Endothelial cell of umbilical vein (primary cell): ENCODE results near the gene GTF2H3. TPM values are rescaled to one million over a fixed set of nuclear protein-coding genes. Genes with fewer than 3 reads are reported as not detected.

Experiments
- BruUV-seq: library from RNA; stranded (reverse); fragments of 400-500 nt; replicated peaks from 2 replicates; lab custom pipeline; 2021; lab: Mats Ljungman, UMichigan
- CTCF ChIA-PET: fragments of 300-600, 350-600 bp; sonication (Branson Sonifier 250); formaldehyde crosslinking; loops from one replicate; lab custom pipeline; 2021; ENCODE audit warnings: antibody characterized with exemption, inconsistent platforms; lab: Charles Lee
- POLR2A ChIA-PET: fragments of 300-600, 350-600 bp; sonication (Branson Sonifier 250); formaldehyde crosslinking; loops from one replicate; lab custom pipeline; 2021; ENCODE audit warnings: antibody characterized with exemption, inconsistent platforms; lab: Charles Lee
- DNase-seq: peaks from one replicate; pipeline ENCODE4 v3.0.0-alpha.2; 2011; ENCODE audit warnings: low read depth, low spot score
- FAIRE-seq: peaks from 2 replicates; lab custom pipeline; 2011; peaks lifted over from hg19 to GRCh38; lab: Jason Lieb, UNC
- H2AFZ ChIP-seq: 2 replicates; pipeline ENCODE4 v1.6.0; 2012; ENCODE audit warnings: low read depth, low read length, control low read depth, inconsistent platforms
- H3K27ac ChIP-seq: 2 replicates; pipeline ENCODE4 v1.5.1; 2011; ENCODE audit warnings: low read depth, mild to moderate bottlenecking, control low read depth, low read length, moderate library complexity; ENCODE audit not compliant: insufficient read depth
- H3K27me3 ChIP-seq, 2 experiments: 2 replicates each; pipeline versions ENCODE4 v1.6.0 to v1.6.1; 2011; ENCODE audit warnings: low read length in 2 of 2, mixed read lengths in 1 of 2; ENCODE audit not compliant: control insufficient read depth in 2 of 2, insufficient read depth in 2 of 2
- H3K36me3 ChIP-seq, 2 experiments: 2 replicates in 1 of 2; 3 replicates in 1 of 2; pipeline ENCODE4 v1.5.1; 2011; ENCODE audit warnings: low read length in 2 of 2, mild to moderate bottlenecking in 1 of 2, moderate library complexity in 1 of 2; ENCODE audit not compliant: control insufficient read depth in 2 of 2, insufficient read depth in 2 of 2; ENCODE audit errors: extremely low read depth in 1 of 2
- H3K4me1 ChIP-seq: 3 replicates; pipeline ENCODE4 v1.5.1; 2011; ENCODE audit warnings: mild to moderate bottlenecking, low read length; ENCODE audit not compliant: control insufficient read depth, insufficient read depth; ENCODE audit errors: extremely low read depth
- H3K4me2 ChIP-seq: 2 replicates; pipeline ENCODE4 v1.6.1; 2011; ENCODE audit warnings: low read length, control low read depth, mixed read lengths; ENCODE audit not compliant: insufficient read depth
- H3K4me3 ChIP-seq, 3 experiments: fragments of 200-600 bp in 1 of 3; sonication (generic), shearing (Covaris generic) in 1 of 3; replicated peaks in 1 of 3; 2 replicates each; pipeline ENCODE4 v1.5.1; 2011 to 2016; ENCODE audit warnings: control low read depth in 3 of 3, low read length in 3 of 3, mild to moderate bottlenecking in 2 of 3, inconsistent platforms in 1 of 3, low read depth in 1 of 3, moderate library complexity in 1 of 3; ENCODE audit not compliant: insufficient read depth in 1 of 3
- H3K79me2 ChIP-seq: 2 replicates; pipeline ENCODE4 v1.6.0; 2012; ENCODE audit warnings: low read length, inconsistent platforms; ENCODE audit not compliant: control insufficient read depth, insufficient read depth
- H3K9ac ChIP-seq: replicated peaks from 2 replicates; pipeline ENCODE3; 2011; ENCODE audit warnings: low read length, control low read depth; ENCODE audit not compliant: insufficient read depth; ENCODE audit errors: extremely low read depth
- H3K9me1 ChIP-seq: replicated peaks from 3 replicates; pipeline ENCODE4 v1.6.0; 2011; ENCODE audit warnings: mild to moderate bottlenecking, low read length; ENCODE audit not compliant: control insufficient read depth, insufficient read depth; ENCODE audit errors: extremely low read depth
- H3K9me3 ChIP-seq: replicated peaks from 2 replicates; pipeline ENCODE4 v1.5.1; 2012; ENCODE audit warnings: low read length, inconsistent platforms; ENCODE audit not compliant: control insufficient read depth, insufficient read depth
- H4K20me1 ChIP-seq: replicated peaks from 2 replicates; pipeline ENCODE3; 2011; ENCODE audit warnings: mild to moderate bottlenecking, low read length; ENCODE audit not compliant: control insufficient read depth, insufficient read depth; ENCODE audit errors: extremely low read depth
- EZH2 ChIP-seq: IDR thresholded peaks from 2 replicates; pipeline ENCODE4 v1.6.1; 2012; ENCODE audit warnings: borderline replicate concordance, low read depth, mild to moderate bottlenecking, moderate library complexity, low read length, inconsistent platforms; ENCODE audit not compliant: severe bottlenecking
- FOS ChIP-seq: IDR thresholded peaks from 2 replicates; pipeline ENCODE4 v1.6.1; 2011; ENCODE audit warnings: mild to moderate bottlenecking, low read length, moderate library complexity, borderline replicate concordance; ENCODE audit not compliant: insufficient read depth
- GATA2 ChIP-seq: IDR thresholded peaks from 2 replicates; pipeline ENCODE4 v1.7.0; 2011; ENCODE audit warnings: low read depth, mild to moderate bottlenecking, moderate library complexity, mixed read lengths, low read length; ENCODE audit not compliant: insufficient read length, insufficient read depth
- JUN ChIP-seq: IDR thresholded peaks from 2 replicates; pipeline ENCODE4 v1.6.1; 2011; ENCODE audit warnings: borderline replicate concordance, low read depth; ENCODE audit not compliant: insufficient read length, insufficient read depth
- MYC ChIP-seq: IDR thresholded peaks from one replicate; pipeline ENCODE4 v1.6.1; 2011; ENCODE audit warnings: mild to moderate bottlenecking, low read depth, low read length
- POLR2A ChIP-seq: IDR thresholded peaks from 2 replicates; pipeline ENCODE4 v1.6.1; 2012; ENCODE audit warnings: low read depth, mild to moderate bottlenecking, control low read depth, low read length
- POLR2AphosphoS5 ChIP-seq: IDR thresholded peaks from 2 replicates; pipeline ENCODE4 v1.6.1; 2012; ENCODE audit warnings: low read depth, mild to moderate bottlenecking, control low read depth, low read length, moderate library complexity; ENCODE audit not compliant: insufficient read depth
- dilution Hi-C: fragments of 300-500 bp; cut with MboI; formaldehyde crosslinking; loops from one replicate; pipeline ENCODE4 v1.15.0; 2019; ENCODE audit warnings: low sequenced_read_pairs; ENCODE audit not compliant: extremely low pct_ligation_motif_present
- intact Hi-C: fragments of 100-400 bp; cut with micrococcal nuclease; formaldehyde crosslinking; loops from one replicate; pipeline ENCODE4 v1.10.0; 2022
- polyA plus RNA-seq, 4 experiments: library from polyadenylated mRNA; depleted of rRNA in 3 of 4; stranded (reverse) in 3 of 4; unstranded in 1 of 4; fragments of >200 nt; gene quantifications; 2 replicates each; pipeline versions ENCODE4 v1.2.1 to v1.2.3, GENCODE V29; 2011 to 2012; ENCODE audit warnings: missing spikeins in 1 of 4
- total RNA-seq: library from RNA; stranded (reverse); gene quantifications from 2 replicates; pipeline ENCODE4 v1.2.3, GENCODE V29; 2021
- TF ChIP-seq, protein P1 (sequence below): IDR thresholded peaks from 2 replicates; pipeline ENCODE4 v1.6.1; 2011; ENCODE audit not compliant: insufficient read depth, insufficient read length
- TF ChIP-seq, protein P2 (sequence below), 2 donors: IDR thresholded peaks; 1 replicate in 1 of 2; 2 replicates in 1 of 2; pipeline ENCODE4 v1.5.1; 2011; ENCODE audit warnings: low read length in 2 of 2, mild to moderate bottlenecking in 2 of 2, moderate library complexity in 2 of 2, control low read depth in 1 of 2, inconsistent platforms in 1 of 2, low read depth in 1 of 2; ENCODE audit not compliant: insufficient read depth in 1 of 2; ENCODE audit errors: extremely low read depth in 1 of 2

Gene GTF2H3
- total and polyA plus RNA-seq, 2 donors (not counting 3 experiments of a cell fraction or from before 2014, with no cell fraction given), result 17.8 to 31.3 TPM

DNA sequence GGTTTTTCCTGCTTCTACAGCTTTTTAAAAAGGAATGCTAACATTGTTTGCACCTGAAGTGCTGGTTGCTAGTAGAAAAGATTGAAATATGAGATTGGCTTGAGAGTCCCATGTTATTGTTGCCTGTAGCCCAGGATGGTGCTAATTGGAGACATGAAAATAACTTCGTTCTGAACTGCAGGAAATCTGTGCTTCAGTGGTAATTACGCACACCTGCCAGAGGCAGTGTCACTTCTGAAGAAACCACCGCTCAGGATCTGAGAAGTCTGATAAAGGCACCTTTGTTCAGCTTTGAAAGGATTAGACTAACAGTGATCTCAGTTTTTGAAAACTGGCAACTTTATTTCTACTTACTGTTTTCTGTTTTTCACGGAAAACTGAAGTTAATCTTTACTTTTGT lies 63.0 kb downstream of the GTF2H3 start:
- no TSS peak for BruUV-seq
- no peak overlapping the region for H3K4me2 ChIP-seq
- dilution Hi-C loops, result no loop called here

More for the DNA sequence above, 63.0 kb downstream of the GTF2H3 start:
- POLR2A ChIA-PET, result interaction anchor here (0.7 kb wide), 1 partner anchor 358 kb away, joined by 3 read pairs; no protein-coding TSS in a partner anchor
- H3K9me3 ChIP-seq, result no peaks in the 10 kb centered on the region
- H4K20me1 ChIP-seq, result no peaks in the 10 kb centered on the region
- no peak overlapping the region for H3K27ac ChIP-seq
- H3K4me1 ChIP-seq, result no peaks in the 10 kb centered on the region
- FAIRE-seq (no peak), DNase-seq (no peak)
- peaks cover 0 to 3% of the 10 kb centered on the region in 2 experiments for H3K36me3 ChIP-seq
- H3K9ac ChIP-seq, result no peak overlapping the region
- intact Hi-C loops, result no loop called here
- H3K9me1 ChIP-seq, result no peaks in the 10 kb centered on the region
- no peak overlapping the region for H2AFZ ChIP-seq
- H3K4me3 ChIP-seq, result no peak overlapping the region
- CTCF ChIA-PET, result no interaction called here
- no peaks in the 10 kb centered on the region for H3K79me2 ChIP-seq
- TF ChIP-seq EZH2, result no peak
- no peak for TF ChIP-seq POLR2A
- TF ChIP-seq, protein P1, sequence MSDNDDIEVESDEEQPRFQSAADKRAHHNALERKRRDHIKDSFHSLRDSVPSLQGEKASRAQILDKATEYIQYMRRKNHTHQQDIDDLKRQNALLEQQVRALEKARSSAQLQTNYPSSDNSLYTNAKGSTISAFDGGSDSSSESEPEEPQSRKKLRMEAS, result no peak
- no peak for TF ChIP-seq MYC
- TF ChIP-seq GATA2, result no peak
- no peak for TF ChIP-seq JUN
- TF ChIP-seq, protein P2, sequence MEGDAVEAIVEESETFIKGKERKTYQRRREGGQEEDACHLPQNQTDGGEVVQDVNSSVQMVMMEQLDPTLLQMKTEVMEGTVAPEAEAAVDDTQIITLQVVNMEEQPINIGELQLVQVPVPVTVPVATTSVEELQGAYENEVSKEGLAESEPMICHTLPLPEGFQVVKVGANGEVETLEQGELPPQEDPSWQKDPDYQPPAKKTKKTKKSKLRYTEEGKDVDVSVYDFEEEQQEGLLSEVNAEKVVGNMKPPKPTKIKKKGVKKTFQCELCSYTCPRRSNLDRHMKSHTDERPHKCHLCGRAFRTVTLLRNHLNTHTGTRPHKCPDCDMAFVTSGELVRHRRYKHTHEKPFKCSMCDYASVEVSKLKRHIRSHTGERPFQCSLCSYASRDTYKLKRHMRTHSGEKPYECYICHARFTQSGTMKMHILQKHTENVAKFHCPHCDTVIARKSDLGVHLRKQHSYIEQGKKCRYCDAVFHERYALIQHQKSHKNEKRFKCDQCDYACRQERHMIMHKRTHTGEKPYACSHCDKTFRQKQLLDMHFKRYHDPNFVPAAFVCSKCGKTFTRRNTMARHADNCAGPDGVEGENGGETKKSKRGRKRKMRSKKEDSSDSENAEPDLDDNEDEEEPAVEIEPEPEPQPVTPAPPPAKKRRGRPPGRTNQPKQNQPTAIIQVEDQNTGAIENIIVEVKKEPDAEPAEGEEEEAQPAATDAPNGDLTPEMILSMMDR (IDR thresholded peaks at IDR 0.05; ENCODE audit: extremely low read depth in 1 of 2, insufficient read depth in 1 of 2, low read depth in 1 of 2, low read length in 2 of 2), result no peak
- TF ChIP-seq POLR2AphosphoS5, result no peak
- TF ChIP-seq FOS, result no peak
- H3K27me3 ChIP-seq, result no peaks in the 10 kb centered on the region
